OCI-M2 (cell line): ENCODE data around the gene KCNK1.

Experiments
- DNase-seq: peaks from one replicate; lab custom pipeline; 2025; ENCODE audit not compliant: unreplicated experiment; lab: John Stamatoyannopoulos, UW

Gene KCNK1

DNA sequence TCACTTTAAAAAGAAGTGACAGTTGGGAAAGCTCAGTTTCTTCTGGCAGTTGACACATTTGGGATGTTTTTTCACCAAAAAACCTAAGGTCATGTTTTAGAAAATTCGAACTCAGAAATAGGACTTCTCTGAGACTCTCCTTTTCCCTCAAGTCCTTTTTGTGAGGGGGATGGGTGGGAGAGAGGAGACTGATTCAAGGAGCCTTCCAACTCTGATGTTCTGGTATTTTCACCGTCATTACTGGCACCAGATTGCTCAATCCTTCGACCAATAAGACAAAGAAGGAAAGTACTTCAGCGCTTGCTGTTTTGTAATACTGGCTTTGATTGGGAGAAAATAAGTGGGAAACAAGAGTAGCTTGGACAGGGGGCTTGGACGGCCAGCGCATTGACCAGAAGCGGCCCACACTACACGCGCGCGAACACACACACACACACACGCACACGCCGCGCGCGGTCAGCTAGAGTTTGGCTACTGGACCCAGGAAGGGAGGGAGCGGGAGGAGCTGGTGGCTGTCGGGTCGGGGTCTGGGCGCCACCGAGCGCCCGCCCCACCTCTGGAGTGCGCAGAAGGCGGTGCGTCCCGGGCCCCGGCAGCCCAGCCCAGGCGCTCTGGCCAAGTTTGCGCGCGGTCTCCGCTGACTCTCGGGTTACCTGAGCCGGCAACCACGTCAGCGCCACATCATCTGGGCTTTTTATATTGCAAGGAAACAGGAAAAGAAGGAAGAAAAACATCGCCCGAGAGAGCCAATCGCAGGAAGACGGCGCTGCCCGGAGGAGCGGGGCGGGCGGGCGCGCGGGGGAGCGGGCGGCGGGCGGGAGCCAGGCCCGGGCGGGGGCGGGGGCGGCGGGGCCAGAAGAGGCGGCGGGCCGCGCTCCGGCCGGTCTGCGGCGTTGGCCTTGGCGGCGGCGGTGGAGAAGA lies at the start of gene KCNK1:
TSS of gene KCNK1 (plus strand) at position 855 of the 921 bp plus-strand sequence. CDS start at position 921, 66 bp downstream.
- DNase-seq, result no peak

DNA sequence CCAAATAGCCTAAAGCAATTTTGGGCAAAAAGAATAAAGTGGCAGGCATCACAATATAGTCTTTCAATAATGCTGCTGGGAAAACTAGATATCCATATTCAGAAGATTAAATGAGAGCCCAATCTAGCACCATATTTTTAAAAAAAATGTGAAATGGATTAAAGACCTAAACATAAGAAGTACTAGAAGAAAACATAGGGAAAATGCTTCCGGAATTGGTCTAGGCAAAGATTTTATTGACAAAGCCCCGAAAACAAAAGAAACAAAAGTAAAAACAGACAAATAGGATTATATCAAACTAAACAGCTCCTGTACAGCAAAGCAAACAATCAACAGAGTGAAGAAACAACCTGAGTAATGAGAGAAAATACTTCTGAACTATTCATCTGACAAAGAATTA lies 48.6 kb upstream of the KCNK1 start:
- no peak for DNase-seq

DNA sequence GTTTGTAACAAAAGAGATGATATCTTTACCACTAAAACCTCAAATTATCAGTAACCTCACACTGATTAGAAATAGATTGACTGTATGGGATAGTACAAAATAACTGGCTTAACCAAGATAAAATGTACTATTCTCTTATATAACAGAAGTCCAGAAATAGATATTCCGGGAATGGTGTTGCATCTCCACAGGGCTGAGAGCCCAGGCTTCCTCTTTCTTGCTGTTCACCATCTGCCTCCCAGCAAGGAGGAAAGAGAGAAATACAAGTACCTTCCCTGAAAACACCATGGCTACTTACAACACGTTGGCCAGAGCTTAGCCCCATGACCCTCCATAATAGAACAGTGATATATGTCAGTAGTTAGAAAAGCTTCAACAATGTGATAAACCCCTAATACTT lies 47.0 kb upstream of the KCNK1 start:
- no peak for DNase-seq

DNA sequence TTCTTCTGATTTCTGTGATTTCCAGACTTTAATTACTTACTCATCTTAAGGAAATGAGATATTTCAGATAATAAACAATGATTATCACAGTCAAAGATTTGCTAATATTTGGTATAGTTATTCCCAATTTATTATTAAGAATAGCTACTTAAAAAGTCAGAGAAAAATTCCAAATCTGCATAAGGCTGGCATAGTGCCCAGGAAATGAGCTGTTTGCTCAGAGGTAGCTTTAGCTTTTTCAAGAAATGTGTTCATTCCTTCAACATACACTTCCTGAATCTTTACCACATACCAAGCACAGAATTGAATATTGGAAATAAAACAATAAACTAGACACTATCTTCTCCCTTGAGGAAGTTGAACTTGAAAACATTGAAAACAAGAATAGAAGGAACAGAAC lies 44.3 kb upstream of the KCNK1 start:
- no peak for DNase-seq

DNA sequence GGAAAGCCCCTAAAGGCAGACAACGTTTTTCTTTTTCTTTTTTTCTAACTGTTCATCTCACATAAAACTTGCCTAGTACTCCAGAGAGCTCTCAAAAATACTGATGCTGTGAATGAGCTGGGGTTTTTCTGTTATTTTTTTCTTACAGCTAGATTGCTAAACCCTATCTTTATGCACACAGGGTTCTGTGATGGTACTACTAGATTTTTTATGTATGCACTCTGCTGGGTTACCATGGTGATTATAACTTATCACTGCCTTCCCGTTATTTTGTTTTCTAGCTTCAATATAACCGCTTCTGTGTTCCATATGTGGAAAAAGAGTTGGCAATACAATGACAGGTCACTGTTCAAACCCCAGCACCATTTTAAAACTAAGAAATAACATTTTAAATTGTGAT lies 43.7 kb upstream of the KCNK1 start:
- DNase-seq, result no peak

DNA sequence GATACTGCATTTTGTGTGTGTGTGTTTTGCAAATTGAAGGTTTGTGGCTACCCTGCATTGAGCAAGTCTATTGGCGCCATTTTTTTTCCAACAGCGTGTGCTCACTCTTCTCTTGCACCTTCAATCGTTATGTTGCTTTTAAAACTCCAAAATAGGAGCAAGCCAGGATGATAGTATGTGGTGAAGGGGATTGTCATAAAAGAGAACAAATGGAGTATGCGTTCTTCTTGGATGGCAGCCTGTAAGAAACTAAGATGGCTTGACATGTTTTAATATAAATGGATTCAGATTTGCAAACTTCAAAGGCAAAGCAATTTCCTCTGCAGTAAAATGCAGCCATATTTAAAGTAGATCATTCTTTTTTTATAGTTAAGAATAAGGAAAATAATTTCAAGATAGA lies 43.2 kb upstream of the KCNK1 start:
- DNase-seq, result no peak

DNA sequence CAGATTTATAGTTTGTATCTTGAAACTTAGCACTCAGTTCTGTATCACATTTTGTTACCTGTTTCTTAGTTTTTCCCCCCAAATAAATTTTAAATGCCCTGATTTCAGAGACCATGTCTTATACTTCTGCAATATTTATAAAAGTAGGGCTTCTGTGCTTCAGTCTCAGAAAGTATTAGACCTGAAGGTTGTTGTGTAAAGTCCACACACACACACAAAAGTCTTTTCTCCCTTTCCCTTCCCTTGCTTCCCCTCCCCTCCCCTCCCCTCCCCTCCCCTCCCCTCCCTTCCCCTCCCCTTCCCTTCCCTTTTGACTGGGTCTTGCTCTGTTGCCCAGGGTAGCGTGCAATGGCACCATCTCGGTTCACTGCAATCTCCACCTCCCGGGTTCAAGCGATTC lies 41.0 kb upstream of the KCNK1 start:
- no peak for DNase-seq

DNA sequence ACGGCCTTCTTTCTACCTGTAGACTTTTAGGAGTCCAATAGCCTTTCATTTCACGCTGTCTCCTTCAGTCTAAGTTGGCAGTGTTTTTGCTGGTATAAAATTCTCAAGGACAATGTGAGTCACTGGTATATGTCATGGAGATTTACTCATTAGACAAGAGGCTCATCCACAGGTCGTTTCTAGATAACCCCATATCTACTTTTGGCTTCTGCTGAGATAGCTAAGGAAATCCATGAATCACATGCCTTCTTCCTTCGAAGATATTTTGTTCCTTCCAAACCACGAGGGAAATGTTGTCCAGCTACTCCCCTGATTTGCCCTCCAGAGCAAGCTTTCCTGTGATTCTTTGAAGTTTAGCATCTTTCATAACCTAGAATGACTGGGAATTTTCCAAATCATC lies 38.5 kb upstream of the KCNK1 start:
- no peak for DNase-seq

DNA sequence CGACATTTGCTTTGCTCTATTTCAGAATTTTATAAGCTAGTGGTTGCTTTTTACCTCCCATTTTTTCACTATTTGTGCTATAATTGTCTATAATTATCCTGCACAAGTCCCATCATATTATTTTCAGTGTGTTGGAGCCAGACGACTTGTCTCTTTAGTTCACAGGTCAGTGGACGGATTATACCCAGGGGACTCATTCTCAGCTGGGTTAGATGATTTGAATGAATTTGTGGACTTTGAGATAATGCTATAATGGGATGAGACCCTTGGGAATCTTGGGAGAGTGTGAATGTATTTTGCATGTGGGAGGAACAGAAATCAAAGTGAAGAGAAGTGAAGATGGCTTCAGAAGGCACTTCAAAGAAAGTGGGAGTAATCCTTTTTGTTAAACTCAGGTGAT lies 31.5 kb upstream of the KCNK1 start:
- no peak for DNase-seq

DNA sequence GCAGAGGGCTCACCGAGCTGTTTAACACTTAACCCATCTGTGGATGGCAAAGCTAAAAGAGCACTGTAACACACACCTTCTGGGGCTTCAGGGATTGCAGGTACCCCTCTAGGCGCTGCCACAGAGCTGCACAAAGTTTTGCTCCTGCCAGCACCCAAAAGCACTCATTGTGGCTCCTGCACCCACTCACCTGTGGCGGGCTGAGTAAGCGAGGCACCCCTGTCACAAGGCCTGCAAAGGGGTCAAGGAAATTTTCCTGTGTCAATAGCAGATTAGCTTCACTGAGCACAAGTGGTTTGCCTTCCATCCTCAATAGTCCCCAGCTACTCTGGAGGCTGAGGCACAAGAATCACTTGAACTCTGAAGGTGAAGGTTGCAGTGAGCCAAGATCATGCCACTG lies 29.5 kb upstream of the KCNK1 start:
- DNase-seq, result no peak

DNA sequence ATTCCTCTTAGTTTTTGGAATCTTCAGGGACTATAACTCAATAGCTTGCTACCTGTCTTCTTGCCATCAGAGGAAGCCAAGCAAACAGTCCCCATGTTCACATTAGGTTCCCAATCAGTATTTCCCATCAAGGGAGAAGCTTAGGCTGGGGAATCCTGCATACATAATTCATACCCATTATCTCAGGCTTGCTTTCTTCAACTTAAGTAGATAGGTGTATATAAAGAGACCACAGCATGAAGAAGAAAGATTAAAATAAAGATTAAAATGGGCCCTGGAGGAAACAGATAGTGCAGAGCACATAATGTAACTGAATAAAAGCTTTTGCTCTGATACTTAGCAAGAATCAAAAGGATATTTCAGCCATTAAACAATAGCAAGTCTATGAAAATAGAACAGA lies 29.0 kb upstream of the KCNK1 start:
- no peak for DNase-seq

DNA sequence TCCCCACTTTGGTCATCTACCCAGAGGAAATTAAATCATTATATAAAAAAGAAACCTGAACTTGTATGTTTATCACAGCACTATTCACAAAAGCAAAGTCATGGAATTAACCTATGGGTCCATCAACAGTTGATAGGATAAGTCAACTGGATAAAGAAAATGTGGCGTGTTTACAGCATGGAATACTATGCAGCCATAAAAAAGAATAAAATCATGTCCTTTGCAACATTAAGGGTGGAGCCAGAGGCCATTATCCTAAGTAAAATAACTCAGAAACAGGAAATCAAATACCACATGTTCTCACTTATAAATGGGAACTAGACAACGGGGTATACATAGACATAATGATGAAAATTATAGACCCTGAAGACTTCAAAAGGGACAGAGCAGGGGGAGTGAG lies 27.6 kb upstream of the KCNK1 start:
- no peak for DNase-seq

DNA sequence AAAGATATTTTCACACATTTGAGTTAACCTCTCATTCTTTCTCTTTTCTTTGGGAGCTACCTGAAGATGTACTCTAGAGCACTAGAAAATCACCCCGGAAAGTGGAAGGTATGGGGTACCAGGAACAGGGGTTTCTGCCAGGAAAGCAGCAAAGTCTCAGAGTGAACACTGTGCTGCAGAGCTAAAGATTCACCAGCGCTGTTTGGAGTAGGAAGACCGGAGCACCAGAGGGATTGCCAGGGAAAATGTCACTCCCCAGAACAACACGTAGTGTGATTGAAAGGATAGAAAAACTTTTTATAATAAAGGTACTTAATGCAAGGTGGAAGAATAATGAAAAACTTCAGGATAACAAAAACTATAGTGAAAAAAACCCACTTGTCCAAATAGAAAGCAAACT lies 26.7 kb upstream of the KCNK1 start:
- DNase-seq, result no peak

DNA sequence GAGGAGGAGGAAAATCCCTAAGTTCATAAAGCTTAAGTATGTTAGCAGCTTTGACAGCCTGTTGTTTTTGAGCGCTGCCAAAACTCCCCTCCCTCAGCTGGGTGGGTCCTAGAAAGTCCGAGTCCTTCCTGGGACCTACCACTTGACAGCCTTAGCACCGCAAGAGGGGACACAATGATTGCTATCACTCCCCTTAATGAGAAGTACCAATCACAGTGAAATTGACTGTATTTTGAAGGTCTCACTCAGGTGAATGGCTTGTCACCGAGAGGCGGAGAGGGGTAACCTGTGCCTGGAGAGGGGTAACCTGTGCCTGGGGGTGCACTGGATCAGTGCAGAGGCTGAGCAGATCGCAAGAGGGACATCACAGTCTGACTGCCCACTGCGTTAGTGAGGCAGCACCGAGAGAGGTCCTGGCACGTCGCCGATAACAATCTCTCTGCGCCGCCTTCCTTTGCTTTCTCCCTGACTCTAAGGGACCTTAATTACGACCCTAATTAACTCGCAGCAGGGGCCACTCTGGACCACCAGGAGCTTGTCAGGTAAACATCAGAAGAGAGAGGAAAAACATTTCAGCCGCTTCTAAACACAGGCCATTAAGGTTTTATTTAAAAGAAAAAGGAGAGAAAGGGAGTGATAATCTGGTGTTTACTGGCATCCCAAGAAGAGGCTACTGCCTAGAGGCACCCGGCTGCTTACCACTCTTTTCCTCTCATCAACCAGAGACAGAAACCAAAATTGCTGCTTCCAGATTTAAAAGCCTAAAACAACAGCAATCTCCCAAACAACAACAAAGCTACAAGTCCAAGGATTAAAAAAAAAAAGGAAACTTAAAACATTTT lies 25.7 kb upstream of the KCNK1 start:
- DNase-seq, result no peak

DNA sequence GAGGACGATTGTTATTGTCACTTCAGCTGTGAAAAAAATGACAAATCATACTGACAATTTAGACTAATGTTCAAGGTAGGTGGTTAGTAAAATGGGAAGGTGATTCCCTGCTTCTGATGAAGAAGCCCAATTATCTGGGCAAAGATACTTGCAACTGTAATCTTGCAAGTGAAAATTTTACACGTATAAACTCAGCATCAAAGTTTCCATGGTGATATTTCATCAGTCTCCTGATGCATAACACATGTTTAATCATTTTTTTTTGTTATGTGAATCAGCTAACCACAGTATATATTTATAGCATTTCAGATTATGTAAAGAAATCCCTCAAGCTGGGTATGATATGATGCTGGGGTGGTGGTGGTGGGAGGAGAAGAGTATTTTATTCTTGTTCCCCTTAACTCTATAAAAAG lies 16.4 kb upstream of the KCNK1 start:
- DNase-seq, result no peak

DNA sequence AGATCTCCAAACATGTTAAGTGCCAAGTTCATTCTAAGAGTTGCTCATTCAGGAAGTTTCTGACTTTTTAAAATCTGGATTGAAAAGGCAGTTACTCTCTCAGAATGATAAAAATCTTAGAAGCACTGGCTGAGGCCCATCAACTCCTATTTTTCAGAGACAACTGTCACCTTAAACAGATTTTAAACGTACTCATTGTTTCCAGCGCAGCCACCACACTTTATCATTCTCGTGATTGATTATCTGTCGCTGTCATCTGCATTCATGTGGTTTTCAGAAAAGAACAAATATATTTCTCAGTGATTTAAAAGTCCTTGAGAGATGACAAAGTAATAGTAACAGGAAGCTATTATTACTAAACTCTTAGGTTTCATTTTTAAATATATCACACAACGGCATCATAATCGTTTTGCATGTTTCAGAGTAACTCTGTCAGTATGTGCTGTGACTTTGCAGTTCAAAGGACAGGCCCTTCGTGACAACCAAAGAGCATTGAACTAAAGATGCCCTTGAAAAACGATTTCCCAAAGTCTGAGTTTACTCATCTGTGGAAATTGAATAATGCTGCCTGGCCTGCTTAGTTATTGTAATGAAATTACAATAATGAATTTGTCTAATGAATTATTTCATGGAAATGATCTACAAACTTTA lies 14.9 kb upstream of the KCNK1 start:
- no peak for DNase-seq

DNA sequence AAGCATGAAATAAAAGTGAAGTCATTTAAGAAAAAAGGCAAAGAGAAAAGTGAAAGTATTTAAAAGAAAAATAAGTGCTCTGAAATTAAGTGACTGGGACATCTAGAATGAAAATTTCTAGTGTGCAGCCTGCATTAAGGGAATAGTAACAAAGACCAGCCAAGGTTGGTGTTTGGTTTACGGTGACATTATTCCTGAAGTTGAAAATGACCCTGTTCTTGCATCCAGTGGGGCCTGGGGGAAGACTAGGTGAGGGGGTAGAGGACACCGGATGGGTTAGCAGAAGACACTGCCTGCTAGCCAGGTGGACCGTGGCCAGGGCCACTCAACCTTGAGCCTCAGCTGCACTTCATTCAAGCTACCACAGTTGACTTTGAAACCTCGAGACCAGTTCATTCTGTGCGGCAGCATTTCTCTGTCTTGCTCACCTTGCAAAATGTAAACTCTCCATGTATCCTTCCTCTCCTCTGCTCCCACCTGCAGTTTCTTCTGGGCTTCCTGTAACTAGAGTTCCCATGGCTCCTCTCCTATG lies 14.3 kb upstream of the KCNK1 start:
- no peak for DNase-seq

DNA sequence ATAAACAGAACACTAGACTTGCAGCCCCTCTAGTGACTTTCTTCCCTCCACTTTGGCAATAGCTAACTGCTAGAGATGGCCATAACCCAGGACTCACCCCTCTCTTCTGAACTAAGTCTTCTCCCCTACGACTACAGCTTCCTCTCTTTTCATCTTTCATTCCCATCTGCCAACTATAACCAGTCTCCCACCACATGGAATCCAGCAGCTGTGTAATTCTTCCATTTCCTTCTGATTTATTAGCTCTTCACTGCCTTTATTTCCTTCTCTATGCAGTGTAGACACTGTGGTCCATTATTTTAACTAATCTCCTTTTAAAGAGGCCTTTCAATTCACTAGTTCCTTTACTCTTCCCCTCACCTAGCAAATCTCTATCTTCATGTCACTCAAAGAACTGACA lies 13.4 kb upstream of the KCNK1 start:
- no peak for DNase-seq

DNA sequence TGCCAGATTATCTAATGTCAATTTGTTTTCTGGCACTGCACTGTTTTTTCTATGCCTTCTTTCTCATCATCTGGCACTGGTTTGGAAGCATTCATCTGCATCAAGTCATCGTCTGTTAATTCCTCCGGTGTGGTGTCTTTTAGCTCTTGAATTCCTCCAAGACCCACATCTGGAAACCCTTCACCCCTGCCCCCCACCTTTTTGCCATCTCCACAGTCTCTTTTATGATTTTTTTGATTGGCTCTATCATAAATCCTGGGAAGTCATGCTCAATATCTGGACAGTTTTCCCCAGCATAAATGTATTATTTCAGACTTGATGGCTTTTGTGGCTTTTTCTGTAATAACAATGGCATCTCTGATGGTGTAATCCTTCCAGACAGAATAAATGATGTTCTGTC lies 10.4 kb upstream of the KCNK1 start:
- DNase-seq, result no peak

DNA sequence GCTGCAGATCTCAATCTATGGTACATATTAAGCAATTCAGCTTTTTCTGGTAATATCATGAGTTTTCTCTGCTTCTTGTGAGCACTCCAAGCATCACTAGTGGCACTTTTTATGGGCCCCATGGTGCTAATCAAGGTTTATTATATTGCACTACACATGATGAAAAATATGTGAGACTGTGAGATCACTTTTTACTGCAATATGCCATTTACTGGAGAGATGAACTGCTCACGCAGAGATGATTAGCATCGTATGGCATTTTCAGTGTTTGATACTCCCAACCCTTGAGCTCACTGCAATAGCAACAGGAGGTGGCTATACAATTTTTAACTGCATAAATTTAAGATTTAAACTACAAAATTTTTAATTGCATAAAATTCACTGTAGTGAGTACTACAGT lies 8.7 kb upstream of the KCNK1 start:
- DNase-seq, result no peak

DNA sequence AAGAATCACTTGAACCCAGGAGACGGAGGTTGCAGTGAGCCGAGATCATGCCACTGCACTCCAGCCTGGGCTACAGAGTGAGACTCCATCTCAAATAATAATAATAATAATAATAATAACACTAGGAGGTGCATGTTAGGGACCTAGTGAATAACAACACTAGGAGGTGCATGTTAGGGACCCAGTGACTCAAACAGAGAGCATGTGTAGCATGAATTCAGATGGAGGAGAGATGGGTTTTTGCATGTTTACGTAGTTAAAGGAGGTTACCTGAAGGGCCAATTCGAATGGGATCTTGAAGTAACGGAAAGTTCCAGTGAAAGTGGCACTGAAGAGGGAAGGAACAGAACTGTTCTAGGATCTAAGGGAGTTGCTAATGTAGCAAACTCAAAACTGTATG lies 7.1 kb upstream of the KCNK1 start:
- no peak for DNase-seq
